ENCODE data around the gene HDAC9. TPM values are rescaled to one million over a fixed set of nuclear protein-coding genes. Genes with fewer than 3 reads are reported as not detected.

HDAC9 gene
- total RNA-seq, 1 experiment from 2014 or later = 11.3 TPM

- DNase-seq (ENCODE audit: unreplicated experiment) = no peak
- no peaks in the 10 kb centered on the region for H3K9me3 Mint-ChIP-seq (ENCODE audit: unreplicated experiment)
- no peaks in the 10 kb centered on the region for H3K27me3 Mint-ChIP-seq (ENCODE audit: insufficient read depth, unreplicated experiment)
- H3K4me3 Mint-ChIP-seq (ENCODE audit: unreplicated experiment) = no peak overlapping the region
- no peak overlapping the region for H3K27ac Mint-ChIP-seq (ENCODE audit: low read depth, unreplicated experiment)
- no peaks in the 10 kb centered on the region for H3K4me1 Mint-ChIP-seq (ENCODE audit: insufficient read depth, unreplicated experiment)
- ChIA-PET CTCF (interaction anchor here (0.6 kb wide), 1 partner anchor 225 kb away, joined by 3 read pairs; no protein-coding TSS in a partner anchor), POLR2A (interaction anchor here (1.1 kb wide), 1 partner anchor 12 kb away, joined by 4 read pairs; no protein-coding TSS in a partner anchor)
- TF ChIP-seq CTCF (IDR thresholded peaks at IDR 0.05; ENCODE audit: unreplicated experiment) = no peak
- intact Hi-C loops (cut with micrococcal nuclease) = no loop called here
- BruUV-seq (replicated peaks) = no TSS peak
- no peaks in the 10 kb centered on the region for H3K36me3 Mint-ChIP-seq (ENCODE audit: insufficient read depth, unreplicated experiment)
These were observed 445.7 kb downstream of the HDAC9 start for GRCh38 chr7:18941207-18941606.

GRCh38 chr7:18948521-18948920 is 453.0 kb downstream of the HDAC9 start:
- CTCF ChIA-PET = interaction anchor here (0.6 kb wide), 1 partner anchor 131 kb away, joined by 3 read pairs; no protein-coding TSS in a partner anchor
- Mint-ChIP-seq H3K9me3 (ENCODE audit: unreplicated experiment) (peaks cover 9% of the 10 kb centered on the region), H3K4me3 (ENCODE audit: unreplicated experiment) (no peak overlapping the region), H3K27ac (ENCODE audit: low read depth, unreplicated experiment) (no peak overlapping the region), H3K4me1 (ENCODE audit: insufficient read depth, unreplicated experiment) (peaks cover 9% of the 10 kb centered on the region), H3K27me3 (ENCODE audit: insufficient read depth, unreplicated experiment) (no peaks in the 10 kb centered on the region), H3K36me3 (ENCODE audit: insufficient read depth, unreplicated experiment) (no peaks in the 10 kb centered on the region)
- DNase-seq (ENCODE audit: unreplicated experiment) = no peak
- intact Hi-C loops (cut with micrococcal nuclease) = no loop called here
- POLR2A ChIA-PET = interaction anchor here (0.6 kb wide), 1 partner anchor 8 kb away, joined by 3 read pairs; no protein-coding TSS in a partner anchor
- no peak for TF ChIP-seq CTCF (IDR thresholded peaks at IDR 0.05; ENCODE audit: unreplicated experiment)
- no TSS peak for BruUV-seq (replicated peaks)

- intact Hi-C loops (cut with micrococcal nuclease) = no loop called here
- Mint-ChIP-seq H3K27me3 (ENCODE audit: insufficient read depth, unreplicated experiment) (no peaks in the 10 kb centered on the region), H3K27ac (ENCODE audit: low read depth, unreplicated experiment) (no peak overlapping the region), H3K4me1 (ENCODE audit: insufficient read depth, unreplicated experiment) (peaks cover 9% of the 10 kb centered on the region), H3K9me3 (ENCODE audit: unreplicated experiment) (peaks cover 9% of the 10 kb centered on the region), H3K36me3 (ENCODE audit: insufficient read depth, unreplicated experiment) (peaks cover 4% of the 10 kb centered on the region), H3K4me3 (ENCODE audit: unreplicated experiment) (no peak overlapping the region)
- no peak for TF ChIP-seq CTCF (IDR thresholded peaks at IDR 0.05; ENCODE audit: unreplicated experiment)
- ChIA-PET CTCF (interaction anchor here (0.7 to 0.9 kb wide), 2 partner anchors 13 to 361 kb away, joined by 3 to 4 read pairs; no protein-coding TSS in a partner anchor), POLR2A (no interaction called here)
- BruUV-seq (replicated peaks) = no TSS peak
- DNase-seq (ENCODE audit: unreplicated experiment) = no peak
These were observed 457.3 kb downstream of the HDAC9 start for GRCh38 chr7:18952846-18953245.

- DNase-seq (ENCODE audit: unreplicated experiment) = peak; percentile 63
- H3K4me1 Mint-ChIP-seq (ENCODE audit: insufficient read depth, unreplicated experiment) = no peaks in the 10 kb centered on the region
- no peak overlapping the region for H3K27ac Mint-ChIP-seq (ENCODE audit: low read depth, unreplicated experiment)
- TF ChIP-seq CTCF (IDR thresholded peaks at IDR 0.05; ENCODE audit: unreplicated experiment) = no peak
- H3K4me3 Mint-ChIP-seq (ENCODE audit: unreplicated experiment) = no peak overlapping the region
- peaks cover 4% of the 10 kb centered on the region for H3K36me3 Mint-ChIP-seq (ENCODE audit: insufficient read depth, unreplicated experiment)
- BruUV-seq (replicated peaks) = no TSS peak
- ChIA-PET POLR2A (interaction anchor here (0.6 to 0.7 kb wide), 2 partner anchors 19 to 34 kb away, joined by 3 to 4 read pairs; no protein-coding TSS in a partner anchor), CTCF (no interaction called here)
- no peaks in the 10 kb centered on the region for H3K9me3 Mint-ChIP-seq (ENCODE audit: unreplicated experiment)
- no peaks in the 10 kb centered on the region for H3K27me3 Mint-ChIP-seq (ENCODE audit: insufficient read depth, unreplicated experiment)
- intact Hi-C loops (cut with micrococcal nuclease) = no loop called here
These were observed 463.1 kb downstream of the HDAC9 start for GRCh38 chr7:18958627-18959026.

All from MCF 10A (cell line).